Activated CD4-positive, alpha-beta T cell treated with anti-CD3 and anti-CD28 coated beads for 36 hours (primary cell): Measurements from ENCODE around the gene CINP. TPM values are rescaled to one million over a fixed set of nuclear protein-coding genes. Genes with fewer than 3 reads are reported as not detected.

ENCODE experiments used
- ATAC-seq: fragments of 200-7000 bp; cut with Tn5 transposase; one replicate; pipeline ENCODE4 v1.10.0; 2021; ENCODE audit warnings: mild to moderate bottlenecking, moderate library complexity
- CTCF ChIA-PET: fragments of 350-600 bp; sonication (Branson Sonifier 250); formaldehyde crosslinking; loops from one replicate; lab custom pipeline; 2021; ENCODE audit warnings: antibody characterized with exemption; lab: Charles Lee
- POLR2A ChIA-PET: fragments of 350-600 bp; sonication (Branson Sonifier 250); formaldehyde crosslinking; loops from one replicate; lab custom pipeline; 2021; ENCODE audit warnings: antibody characterized with exemption, inconsistent platforms; lab: Charles Lee
- DNase-seq: peaks from one replicate; pipeline ENCODE4 v3.0.0-alpha.2; 2020
- H3K27ac Mint-ChIP-seq: one replicate; pipeline ENCODE4 v1.8.0; 2021; ENCODE audit warnings: mixed read lengths
- H3K27me3 Mint-ChIP-seq: one replicate; pipeline ENCODE4 v1.8.0; 2021; ENCODE audit warnings: mixed read lengths
- H3K36me3 Mint-ChIP-seq: one replicate; pipeline ENCODE4 v1.8.0; 2021; ENCODE audit warnings: low read depth, mixed read lengths
- H3K4me1 Mint-ChIP-seq: one replicate; pipeline ENCODE4 v1.8.0; 2021; ENCODE audit warnings: mixed read lengths
- H3K4me3 Mint-ChIP-seq: one replicate; pipeline ENCODE4 v1.8.0; 2021; ENCODE audit warnings: mild to moderate bottlenecking, moderate library complexity, mixed read lengths
- H3K9me3 Mint-ChIP-seq: one replicate; pipeline ENCODE4 v1.8.0; 2021; ENCODE audit warnings: low read depth, mixed read lengths
- intact Hi-C, 2 experiments: fragments of 100-400 bp; cut with DNase I in 1 of 2; cut with micrococcal nuclease in 1 of 2; formaldehyde crosslinking; loops; one replicate each; pipeline versions ENCODE4 v1.14.2 to v1.15.1; 2022 to 2024; cut with DNase I, micrococcal nuclease
- total RNA-seq, 2 experiments: library from RNA; stranded (reverse); gene quantifications; one replicate each; pipeline ENCODE4 v1.2.3, GENCODE V29; 2021

The CINP gene
- total RNA-seq, 2 experiments from 2014 or later = 47.0 to 51.4 TPM

DNA sequence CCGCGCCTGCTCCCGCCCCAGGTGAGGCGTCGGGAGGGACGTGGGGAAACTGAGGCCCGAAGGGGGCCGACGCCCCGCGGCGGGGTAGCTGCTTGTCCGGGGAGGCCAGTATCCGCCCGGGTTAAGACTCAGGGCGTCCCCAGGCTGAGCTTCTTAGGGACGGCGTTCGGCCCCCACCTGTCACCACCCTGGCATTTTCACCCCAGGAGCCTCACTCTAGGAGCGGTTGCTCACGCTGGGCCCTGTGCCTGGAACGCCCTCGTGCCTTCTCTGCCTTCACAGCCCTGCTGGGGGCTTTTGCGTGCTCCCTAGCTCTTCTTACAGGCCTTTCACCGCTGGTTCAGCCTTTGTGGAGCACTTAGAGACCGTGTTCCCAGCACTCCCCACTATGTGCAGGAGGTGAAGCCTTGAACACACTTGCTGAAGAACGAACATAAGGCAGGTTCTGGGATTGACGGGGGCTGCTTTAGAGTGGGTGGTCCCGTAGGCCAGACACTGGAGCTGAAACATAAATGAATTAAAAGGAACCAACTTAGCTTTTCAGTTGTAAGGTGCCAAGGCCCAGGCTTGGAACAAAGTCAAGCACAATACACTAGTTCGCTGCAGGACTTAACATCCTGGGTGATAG lies 42.5 kb downstream of the CINP start:
- ChIA-PET CTCF (interaction anchor here (1.2 to 1.3 kb wide), 4 partner anchors 15 to 196 kb away, joined by 4 to 6 read pairs (median 4); partner anchors contain the start of genes CINP, MOK and TECPR2), POLR2A (no interaction called here)
- peaks cover 44% of the 10 kb centered on the region for H3K4me1 Mint-ChIP-seq
- ATAC-seq (no peak), DNase-seq (peak; percentile 56)
- intact Hi-C loops = no loop called here
- peak overlapping the region; percentile 87 for H3K4me3 Mint-ChIP-seq
- H3K36me3 Mint-ChIP-seq = peaks cover 1% of the 10 kb centered on the region
- H3K9me3 Mint-ChIP-seq = no peaks in the 10 kb centered on the region
- no peaks in the 10 kb centered on the region for H3K27me3 Mint-ChIP-seq
- H3K27ac Mint-ChIP-seq = peak overlapping the region; percentile 86

GRCh38 chr14:102319351-102320032 lies 43.2 kb downstream of the CINP start, which contains the start of gene ZNF839:
Gene ZNF839, plus strand, starts transcription at chr14:102319746. Its CDS starts 20 bp downstream, at chr14:102319766.
- peak within 1 kb of the TSS; percentile 98 for H3K27ac Mint-ChIP-seq
- H3K27me3 Mint-ChIP-seq = no peaks in the 10 kb centered on the region
- peaks cover 1% of the 10 kb centered on the region for H3K36me3 Mint-ChIP-seq
- ChIA-PET CTCF (interaction anchor here (0.6 to 1.4 kb wide), 7 partner anchors 11 to 511 kb away, joined by 3 to 6 read pairs (median 4); partner anchors contain the start of genes CINP and TECPR2), POLR2A (no interaction called here)
- intact Hi-C loops = loop anchor here (1.0 to 10.0 kb wide), 13 partner anchors 43 to 1015 kb away; partner anchors contain the start of genes CINP (in 2 of the 2), TECPR2 (in 2 of the 2), EIF5 (in 1 of the 2) and HSP90AA1 (in 1 of the 2)
- peak; percentile 72 for ATAC-seq
- H3K4me1 Mint-ChIP-seq = peaks cover 50% of the 10 kb centered on the region
- peak; percentile 97 for DNase-seq
- H3K9me3 Mint-ChIP-seq = no peaks in the 10 kb centered on the region
- H3K4me3 Mint-ChIP-seq = peak within 1 kb of the TSS; percentile 92

DNA sequence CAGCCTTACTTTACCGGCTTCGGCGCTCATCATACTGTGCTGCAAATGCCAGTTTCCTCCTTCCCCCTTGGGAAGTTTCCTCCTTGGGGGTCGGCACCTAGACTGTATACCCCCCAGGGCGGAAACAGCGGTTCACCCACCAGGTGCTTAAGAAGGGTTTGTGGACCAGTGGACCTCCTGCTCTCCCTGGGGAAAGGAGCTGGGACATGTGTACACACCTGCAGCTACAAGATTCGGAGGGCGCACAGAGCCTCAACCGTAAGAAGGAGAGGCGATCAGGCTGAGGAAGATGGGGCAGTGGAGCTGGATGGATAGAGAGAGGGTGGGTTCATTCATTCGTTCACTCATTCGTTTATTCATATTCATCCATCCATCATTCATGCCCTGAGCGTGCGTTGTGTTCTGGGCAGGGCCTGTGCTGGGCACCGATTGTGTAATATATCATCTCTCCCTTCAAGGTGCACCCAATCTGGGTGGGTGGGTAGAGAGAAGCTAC lies 43.9 kb downstream of the CINP start:
- H3K4me1 Mint-ChIP-seq = peaks cover 57% of the 10 kb centered on the region
- ChIA-PET CTCF (interaction anchor here (0.6 to 1.9 kb wide), 6 partner anchors 10 to 611 kb away, joined by 3 to 6 read pairs (median 4); partner anchors contain the start of genes CINP and TECPR2), POLR2A (no interaction called here)
- H3K27ac Mint-ChIP-seq = peak overlapping the region; percentile 98
- ATAC-seq (peak; percentile 3), DNase-seq (peak; percentile 41)
- no peaks in the 10 kb centered on the region for H3K27me3 Mint-ChIP-seq
- no peaks in the 10 kb centered on the region for H3K9me3 Mint-ChIP-seq
- peaks cover 1% of the 10 kb centered on the region for H3K36me3 Mint-ChIP-seq
- H3K4me3 Mint-ChIP-seq = peak overlapping the region; percentile 92
- intact Hi-C loops = loop anchor here (1.0 to 10.0 kb wide), 13 partner anchors 43 to 1016 kb away; partner anchors contain the start of genes CINP (in 2 of the 2), TECPR2 (in 2 of the 2), EIF5 (in 1 of the 2) and HSP90AA1 (in 1 of the 2)

DNA sequence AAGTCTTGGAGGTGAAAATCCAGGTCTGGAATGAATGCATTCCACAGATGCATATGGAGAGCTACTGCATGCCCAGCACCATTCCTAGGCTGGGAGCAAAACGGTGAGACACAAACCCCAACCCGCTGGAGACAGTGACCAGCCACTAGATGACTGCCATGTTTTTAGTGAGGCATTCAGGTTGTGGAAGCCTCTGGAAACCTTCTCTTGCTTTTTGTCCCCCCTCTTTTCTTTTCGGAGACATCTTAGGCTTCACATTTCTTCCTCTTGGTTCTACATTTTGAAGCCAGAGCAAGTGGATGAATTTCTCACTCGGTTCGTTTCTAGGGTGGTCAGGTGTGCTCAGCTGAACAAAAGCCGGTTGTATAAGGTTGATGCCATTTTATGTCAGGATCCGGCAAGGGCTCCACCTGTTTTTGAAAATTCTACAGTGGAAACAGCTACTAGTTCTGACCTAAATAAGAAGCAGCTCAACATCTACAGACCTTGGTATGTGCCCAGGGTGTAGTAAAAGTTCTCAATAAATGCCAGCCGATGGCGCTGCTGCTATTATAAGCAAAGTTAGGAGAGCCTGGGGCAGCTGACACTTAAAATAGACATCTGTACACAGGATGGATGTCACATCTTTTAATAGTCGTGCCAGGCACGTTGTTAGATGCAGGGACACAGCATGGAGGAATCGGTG lies 45.0 kb downstream of the CINP start:
- Mint-ChIP-seq H3K9me3 (no peaks in the 10 kb centered on the region), H3K4me1 (peaks cover 61% of the 10 kb centered on the region), H3K36me3 (no peaks in the 10 kb centered on the region), H3K27ac (peak overlapping the region; percentile 98), H3K4me3 (peak overlapping the region; percentile 92), H3K27me3 (no peaks in the 10 kb centered on the region)
- ChIA-PET CTCF (interaction anchor here (0.6 to 2.2 kb wide), 13 partner anchors 13 to 610 kb away, joined by 3 to 17 read pairs (median 4); partner anchors contain the start of genes ANKRD9, CINP, MOK and TECPR2), POLR2A (interaction anchor here (0.9 kb wide), 1 partner anchor 44 kb away, joined by 3 read pairs; no protein-coding TSS in a partner anchor)
- intact Hi-C loops = loop anchor here (1.0 to 10.0 kb wide), 14 partner anchors 133 to 1017 kb away; partner anchors contain the start of genes HSP90AA1 (in 2 of the 2), DYNC1H1 (in 1 of the 2), EIF5 (in 1 of the 2) and PPP2R5C (in 1 of the 2)
- peak; percentile 17 for ATAC-seq
- peak; percentile 76 for DNase-seq

DNA sequence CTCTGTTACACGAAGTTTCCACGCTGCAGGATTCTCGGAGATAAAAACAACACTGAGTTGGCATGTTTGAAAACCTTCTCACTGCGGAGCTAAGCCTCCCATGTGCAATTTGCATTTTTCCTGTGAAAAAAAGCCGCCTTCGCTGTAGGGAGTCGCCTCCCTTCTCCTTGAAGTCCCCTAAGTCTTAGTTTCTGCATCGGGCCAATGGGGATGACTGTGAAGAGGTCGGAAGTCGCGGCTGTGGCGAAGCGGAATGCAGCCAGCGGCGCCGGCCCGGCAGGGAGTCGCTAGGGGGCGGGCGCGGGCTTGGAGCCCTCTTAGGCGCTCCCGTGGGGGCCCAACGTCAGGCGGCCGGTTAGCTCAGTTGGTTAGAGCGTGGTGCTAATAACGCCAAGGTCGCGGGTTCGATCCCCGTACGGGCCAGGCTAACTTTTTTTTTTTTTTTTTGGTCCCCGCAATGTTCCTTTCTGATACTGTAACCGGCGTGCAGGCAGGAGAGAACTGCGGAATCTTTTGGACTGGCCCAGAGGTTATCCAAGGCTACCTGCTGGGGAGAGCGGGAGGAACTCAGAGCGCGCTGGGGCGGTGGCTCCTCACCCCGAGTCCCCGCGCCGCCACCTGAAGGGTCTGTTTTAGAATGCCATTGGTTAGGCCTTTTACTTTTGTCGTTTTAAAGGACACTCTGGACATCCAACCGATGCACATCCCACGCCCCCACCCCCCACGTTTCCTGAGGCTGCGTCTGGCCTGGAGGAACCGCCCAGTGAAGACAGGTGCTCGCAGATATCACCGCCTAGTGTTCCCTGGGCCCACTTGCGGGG lies 45.7 kb downstream of the CINP start:
- DNase-seq (peak; percentile 97), ATAC-seq (peak; percentile 69)
- CTCF ChIA-PET = interaction anchor here (0.6 to 2.2 kb wide), 15 partner anchors 13 to 610 kb away, joined by 3 to 17 read pairs (median 4); partner anchors contain the start of genes ANKRD9 and MOK
- peak overlapping the region; percentile 92 for H3K4me3 Mint-ChIP-seq
- intact Hi-C loops = loop anchor here (1.0 to 10.0 kb wide), 12 partner anchors 132 to 612 kb away; partner anchors contain the start of genes HSP90AA1 (in 2 of the 2), DYNC1H1 (in 1 of the 2), PPP2R5C (in 1 of the 2) and RCOR1 (in 1 of the 2)
- peaks cover 61% of the 10 kb centered on the region for H3K4me1 Mint-ChIP-seq
- POLR2A ChIA-PET = interaction anchor here (0.5 to 0.6 kb wide), 4 partner anchors 43 to 456 kb away, joined by 3 to 5 read pairs (median 3); no protein-coding TSS in a partner anchor
- peak overlapping the region; percentile 98 for H3K27ac Mint-ChIP-seq
- H3K9me3 Mint-ChIP-seq = no peaks in the 10 kb centered on the region
- no peaks in the 10 kb centered on the region for H3K36me3 Mint-ChIP-seq
- no peaks in the 10 kb centered on the region for H3K27me3 Mint-ChIP-seq

GRCh38 chr14:102316338-102316742 lies 46.4 kb downstream of the CINP start:
- intact Hi-C loops = loop anchor here (2.0 to 10.0 kb wide), 8 partner anchors 132 to 612 kb away; partner anchors contain the start of genes HSP90AA1 (in 1 of the 2), PPP2R5C (in 1 of the 2) and TRAF3 (in 1 of the 2)
- ChIA-PET CTCF (interaction anchor here (0.6 to 2.2 kb wide), 9 partner anchors 12 to 276 kb away, joined by 3 to 17 read pairs (median 4); partner anchors contain the start of gene MOK), POLR2A (interaction anchor here (0.6 kb wide), 3 partner anchors 44 to 457 kb away, joined by 3 to 5 read pairs (median 3); no protein-coding TSS in a partner anchor)
- H3K4me3 Mint-ChIP-seq = peak overlapping the region; percentile 92
- ATAC-seq (no peak), DNase-seq (peak; percentile 51)
- H3K9me3 Mint-ChIP-seq = no peaks in the 10 kb centered on the region
- peak overlapping the region; percentile 98 for H3K27ac Mint-ChIP-seq
- peaks cover 55% of the 10 kb centered on the region for H3K4me1 Mint-ChIP-seq
- no peaks in the 10 kb centered on the region for H3K36me3 Mint-ChIP-seq
- H3K27me3 Mint-ChIP-seq = no peaks in the 10 kb centered on the region

GRCh38 chr14:102315121-102315520 lies 47.6 kb downstream of the CINP start:
- ChIA-PET CTCF (interaction anchor here (0.7 to 2.1 kb wide), 6 partner anchors 11 to 351 kb away, joined by 3 to 20 read pairs (median 4); partner anchors contain the start of gene MOK), POLR2A (no interaction called here)
- Mint-ChIP-seq H3K27me3 (no peaks in the 10 kb centered on the region), H3K36me3 (no peaks in the 10 kb centered on the region), H3K9me3 (no peaks in the 10 kb centered on the region), H3K4me3 (peak overlapping the region; percentile 79), H3K27ac (no peak overlapping the region), H3K4me1 (peaks cover 44% of the 10 kb centered on the region)
- intact Hi-C loops = loop anchor here (2.0 to 10.0 kb wide), 6 partner anchors 228 to 610 kb away; partner anchors contain the start of genes DYNC1H1 (in 1 of the 2), HSP90AA1 (in 1 of the 2) and TRAF3 (in 1 of the 2)
- no peak for ATAC-seq
- no peak for DNase-seq

DNA sequence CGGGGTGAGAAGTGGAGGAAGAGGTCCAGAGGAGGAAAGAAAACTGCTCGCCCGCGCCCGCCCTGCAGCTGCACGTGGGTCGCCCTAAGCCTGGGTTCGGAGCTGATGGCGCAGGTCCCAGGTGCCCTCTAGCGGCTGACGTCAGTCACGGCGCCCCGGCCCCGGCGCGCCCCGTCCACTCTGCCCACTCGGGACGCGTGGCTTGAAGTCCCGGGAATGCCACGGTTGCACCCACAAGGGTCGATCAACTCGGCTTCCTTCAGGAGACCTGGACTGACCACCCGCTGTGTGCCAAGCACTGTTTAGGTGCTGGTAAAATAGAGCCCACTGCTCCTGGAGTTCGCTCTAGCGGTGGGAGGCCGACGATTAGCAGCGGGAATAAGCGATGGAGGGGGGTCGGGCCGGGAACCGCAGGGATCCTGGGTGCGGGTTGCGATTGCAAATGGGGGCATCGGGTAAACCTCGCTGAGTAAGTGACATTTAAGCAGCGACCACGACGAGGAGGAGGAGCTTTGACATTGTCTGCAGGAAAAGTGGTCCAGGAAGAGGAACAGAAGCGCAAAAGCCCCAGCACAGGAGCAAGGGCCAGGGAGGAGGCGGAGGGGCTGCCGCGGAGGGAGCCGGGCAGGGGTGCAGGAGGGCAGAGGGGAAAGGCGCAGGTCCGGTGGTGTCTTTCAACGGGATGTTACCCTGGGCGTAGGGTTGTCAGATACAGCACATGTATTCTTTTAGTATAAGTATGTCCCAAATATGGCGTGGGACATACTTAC lies 48.3 kb downstream of the CINP start:
- Mint-ChIP-seq H3K4me1 (peaks cover 44% of the 10 kb centered on the region), H3K4me3 (peak overlapping the region; percentile 79), H3K36me3 (no peaks in the 10 kb centered on the region), H3K9me3 (no peaks in the 10 kb centered on the region), H3K27me3 (no peaks in the 10 kb centered on the region), H3K27ac (peak overlapping the region; percentile 83)
- ChIA-PET CTCF (interaction anchor here (0.5 to 2.1 kb wide), 19 partner anchors 10 to 352 kb away, joined by 3 to 20 read pairs (median 3); partner anchors contain the start of genes CINP, MOK and TECPR2), POLR2A (interaction anchor here (0.6 to 1.1 kb wide), 2 partner anchors 9 to 231 kb away, joined by 3 to 6 read pairs; partner anchors contain the start of gene MOK)
- ATAC-seq (peak; percentile 58), DNase-seq (peak; percentile 91)
- intact Hi-C loops = loop anchor here (1.0 to 10.0 kb wide), 12 partner anchors 9 to 610 kb away; partner anchors contain the start of genes DYNC1H1 (in 1 of the 2), HSP90AA1 (in 1 of the 2), MOK (in 1 of the 2) and TRAF3 (in 1 of the 2)
